MCF 10A (cell line): ENCODE measurements around the gene RBPJL. TPM values are rescaled to one million over a fixed set of nuclear protein-coding genes. Genes with fewer than 3 reads are reported as not detected.

Source experiments
- BruUV-seq: library from RNA; stranded (reverse); fragments of 400-500 nt; replicated peaks from 2 replicates; lab custom pipeline; 2021; lab: Mats Ljungman, UMichigan
- CTCF ChIA-PET: fragments of 300-600 bp; sonication (Branson Sonifier 250); formaldehyde crosslinking; extraction: SDS; loops from one replicate; lab custom pipeline; 2021; ENCODE audit warnings: antibody characterized with exemption, inconsistent platforms; lab: Yijun Ruan, JAX
- POLR2A ChIA-PET: fragments of 300-600, 350-650 bp; sonication (Branson Sonifier 250); formaldehyde crosslinking; extraction: SDS; loops from one replicate; lab custom pipeline; 2020; ENCODE audit warnings: antibody characterized with exemption, inconsistent platforms; lab: Yijun Ruan, JAX
- DNase-seq: peaks from one replicate; pipeline ENCODE4 v3.0.0-alpha.2; 2018; ENCODE audit not compliant: unreplicated experiment
- H3K27ac Mint-ChIP-seq: one replicate; pipeline ENCODE4 v1.8.0; 2022; ENCODE audit warnings: mild to moderate bottlenecking, low read depth, mixed read lengths; ENCODE audit not compliant: unreplicated experiment
- H3K27me3 Mint-ChIP-seq: one replicate; pipeline ENCODE4 v1.8.0; 2022; ENCODE audit warnings: mixed read lengths; ENCODE audit not compliant: insufficient read depth, unreplicated experiment
- H3K36me3 Mint-ChIP-seq: one replicate; pipeline ENCODE4 v1.8.0; 2022; ENCODE audit warnings: mild to moderate bottlenecking, moderate library complexity, mixed read lengths; ENCODE audit not compliant: insufficient read depth, unreplicated experiment
- H3K4me1 Mint-ChIP-seq: one replicate; pipeline ENCODE4 v1.8.0; 2022; ENCODE audit warnings: mixed read lengths; ENCODE audit not compliant: insufficient read depth, unreplicated experiment
- H3K4me3 Mint-ChIP-seq: one replicate; pipeline ENCODE4 v1.8.0; 2022; ENCODE audit warnings: mild to moderate bottlenecking, moderate library complexity, mixed read lengths; ENCODE audit not compliant: unreplicated experiment
- H3K9me3 Mint-ChIP-seq: one replicate; pipeline ENCODE4 v1.8.0; 2022; ENCODE audit warnings: mixed read lengths; ENCODE audit not compliant: unreplicated experiment
- intact Hi-C: fragments of 100-400 bp; cut with micrococcal nuclease; formaldehyde crosslinking; loops from 2 replicates; pipeline ENCODE4 v1.14.1; 2022
- total RNA-seq: library from RNA; stranded (reverse); gene quantifications from 2 replicates; pipeline ENCODE4 v1.2.3, GENCODE V29; 2022
- TF ChIP-seq, protein P1 (sequence below): fragments of 200-600 bp; IDR thresholded peaks from one replicate; pipeline ENCODE4 v1.8.0; 2022; ENCODE audit warnings: antibody characterized with exemption, mild to moderate bottlenecking; ENCODE audit not compliant: unreplicated experiment

RBPJL gene
- total RNA-seq, 1 experiment from 2014 or later: not detected

DNA sequence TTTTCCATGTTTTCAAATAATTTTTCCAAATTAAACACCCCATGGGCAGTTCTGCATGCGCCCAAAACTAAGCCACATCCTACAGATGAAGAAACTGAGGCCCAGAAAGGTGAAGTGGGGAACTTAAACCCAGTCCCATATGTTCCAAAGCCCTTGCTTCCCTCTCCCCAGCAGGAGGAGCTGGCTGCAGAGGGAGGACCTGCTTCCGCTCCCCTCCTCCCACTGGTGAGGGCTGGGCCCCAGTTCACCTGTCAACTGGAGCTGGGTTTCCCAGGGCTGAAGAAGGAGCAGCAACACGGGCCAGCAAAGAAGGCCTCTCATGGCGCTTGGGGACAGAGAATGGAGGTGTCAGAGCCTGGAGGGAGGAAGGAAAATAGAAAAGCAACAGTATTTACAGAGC, 1.4 kb upstream of the RBPJL start:
- H3K27ac Mint-ChIP-seq: no peak overlapping the region
- POLR2A ChIA-PET: interaction anchor here (0.7 kb wide), 1 partner anchor 320 kb away, joined by 3 read pairs; no protein-coding TSS in a partner anchor
- H3K36me3 Mint-ChIP-seq: no peaks in the 10 kb centered on the region
- no peaks in the 10 kb centered on the region for H3K9me3 Mint-ChIP-seq
- no TSS peak for BruUV-seq
- TF ChIP-seq, protein P1, sequence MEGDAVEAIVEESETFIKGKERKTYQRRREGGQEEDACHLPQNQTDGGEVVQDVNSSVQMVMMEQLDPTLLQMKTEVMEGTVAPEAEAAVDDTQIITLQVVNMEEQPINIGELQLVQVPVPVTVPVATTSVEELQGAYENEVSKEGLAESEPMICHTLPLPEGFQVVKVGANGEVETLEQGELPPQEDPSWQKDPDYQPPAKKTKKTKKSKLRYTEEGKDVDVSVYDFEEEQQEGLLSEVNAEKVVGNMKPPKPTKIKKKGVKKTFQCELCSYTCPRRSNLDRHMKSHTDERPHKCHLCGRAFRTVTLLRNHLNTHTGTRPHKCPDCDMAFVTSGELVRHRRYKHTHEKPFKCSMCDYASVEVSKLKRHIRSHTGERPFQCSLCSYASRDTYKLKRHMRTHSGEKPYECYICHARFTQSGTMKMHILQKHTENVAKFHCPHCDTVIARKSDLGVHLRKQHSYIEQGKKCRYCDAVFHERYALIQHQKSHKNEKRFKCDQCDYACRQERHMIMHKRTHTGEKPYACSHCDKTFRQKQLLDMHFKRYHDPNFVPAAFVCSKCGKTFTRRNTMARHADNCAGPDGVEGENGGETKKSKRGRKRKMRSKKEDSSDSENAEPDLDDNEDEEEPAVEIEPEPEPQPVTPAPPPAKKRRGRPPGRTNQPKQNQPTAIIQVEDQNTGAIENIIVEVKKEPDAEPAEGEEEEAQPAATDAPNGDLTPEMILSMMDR: no peak
- CTCF ChIA-PET: interaction anchor here (0.6 to 6.1 kb wide), 12 partner anchors 9 to 1079 kb away, joined by 3 to 104 read pairs (median 4); no protein-coding TSS in a partner anchor
- no peaks in the 10 kb centered on the region for H3K4me1 Mint-ChIP-seq
- H3K4me3 Mint-ChIP-seq: no peak overlapping the region
- H3K27me3 Mint-ChIP-seq: no peaks in the 10 kb centered on the region
- intact Hi-C loops: no loop called here
- no peak for DNase-seq

DNA sequence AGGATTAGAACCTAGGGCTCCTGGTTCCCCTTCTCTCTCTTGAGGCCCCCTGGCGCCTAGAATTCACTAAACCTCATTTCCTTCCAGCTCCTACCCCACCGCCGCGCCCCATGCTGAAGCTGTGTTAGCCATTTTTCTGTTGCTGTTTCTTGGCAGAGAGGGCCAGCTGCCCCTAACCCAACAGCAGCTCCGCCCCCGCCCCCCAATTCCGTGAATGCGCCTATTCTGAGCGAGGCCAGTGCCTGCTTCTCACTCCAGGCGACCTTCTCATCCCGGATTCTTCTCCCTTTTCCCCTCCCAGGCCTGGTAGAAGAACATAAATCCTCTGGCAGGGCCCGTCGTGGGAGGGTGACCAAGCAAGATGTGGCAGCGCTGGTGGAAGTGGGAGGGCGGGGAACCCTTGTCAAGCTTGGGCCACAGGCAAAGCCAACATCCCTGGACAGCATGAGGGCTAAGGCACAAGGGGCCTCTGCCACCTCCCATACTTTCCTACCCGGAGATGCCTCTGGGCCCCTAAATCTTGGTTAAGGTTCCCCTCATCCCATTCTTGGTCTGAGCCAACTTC, 518 bp downstream of the RBPJL start:
- ChIA-PET POLR2A (no interaction called here), CTCF (interaction anchor here (0.6 to 2.0 kb wide), 10 partner anchors 8 to 264 kb away, joined by 3 to 4 read pairs (median 3); partner anchors contain the start of gene SYS1)
- TF ChIP-seq, protein P1: no peak
- intact Hi-C loops: no loop called here
- H3K27ac Mint-ChIP-seq: no peak overlapping the region
- no TSS peak for BruUV-seq
- no peaks in the 10 kb centered on the region for H3K4me1 Mint-ChIP-seq
- H3K9me3 Mint-ChIP-seq: no peaks in the 10 kb centered on the region
- H3K27me3 Mint-ChIP-seq: no peaks in the 10 kb centered on the region
- no peak overlapping the region for H3K4me3 Mint-ChIP-seq
- no peak for DNase-seq
- no peaks in the 10 kb centered on the region for H3K36me3 Mint-ChIP-seq

DNA sequence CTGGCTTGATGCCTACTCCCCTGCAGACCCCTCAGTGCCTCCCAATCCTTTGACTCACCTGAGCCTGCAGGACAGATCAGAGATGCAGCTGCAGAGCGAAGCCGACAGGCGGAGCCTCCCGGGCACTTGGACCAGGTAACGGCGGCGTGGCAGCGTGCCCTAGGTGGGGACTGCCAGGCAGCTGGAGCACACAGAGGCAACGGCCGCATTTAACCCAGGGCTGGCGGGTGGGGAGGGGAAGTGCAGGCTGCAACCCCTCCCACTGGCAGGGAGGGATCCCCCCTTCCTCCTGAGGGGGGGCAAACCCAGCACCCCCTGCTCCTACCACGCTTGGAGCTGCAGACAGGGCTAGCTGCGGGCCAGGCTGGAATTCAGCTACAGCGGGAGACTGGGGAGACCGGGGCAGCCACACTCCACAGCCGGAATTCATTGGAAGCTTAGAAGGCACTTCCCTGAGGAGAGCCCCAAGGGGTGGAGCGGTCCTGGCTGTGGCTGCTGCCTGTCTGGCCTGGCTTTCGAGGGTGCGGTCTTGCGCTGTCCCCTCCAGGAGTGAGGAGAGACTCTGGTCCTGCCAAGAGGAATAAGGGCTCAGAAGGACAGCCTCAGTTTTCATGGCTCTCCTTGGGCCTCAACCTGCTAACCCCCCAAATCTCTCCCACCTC, 1.6 kb downstream of the RBPJL start, which contains the start of gene MATN4:
Gene MATN4 (minus strand): TSS at position 183 of the 662 bp plus-strand sequence. CDS start 2,717 bp downstream, outside the sequence.
- no TSS peak for BruUV-seq
- Mint-ChIP-seq H3K36me3 (no peaks in the 10 kb centered on the region), H3K9me3 (no peaks in the 10 kb centered on the region), H3K27ac (no peak within 1 kb of the TSS), H3K4me1 (no peaks in the 10 kb centered on the region), H3K27me3 (no peaks in the 10 kb centered on the region), H3K4me3 (no peak within 1 kb of the TSS)
- POLR2A ChIA-PET: no interaction called here
- intact Hi-C loops: no loop called here
- TF ChIP-seq, protein P1: no peak
- CTCF ChIA-PET: interaction anchor here (0.6 to 2.0 kb wide), 5 partner anchors 11 to 556 kb away, joined by 3 to 4 read pairs (median 4); no protein-coding TSS in a partner anchor
- DNase-seq: no peak

DNA sequence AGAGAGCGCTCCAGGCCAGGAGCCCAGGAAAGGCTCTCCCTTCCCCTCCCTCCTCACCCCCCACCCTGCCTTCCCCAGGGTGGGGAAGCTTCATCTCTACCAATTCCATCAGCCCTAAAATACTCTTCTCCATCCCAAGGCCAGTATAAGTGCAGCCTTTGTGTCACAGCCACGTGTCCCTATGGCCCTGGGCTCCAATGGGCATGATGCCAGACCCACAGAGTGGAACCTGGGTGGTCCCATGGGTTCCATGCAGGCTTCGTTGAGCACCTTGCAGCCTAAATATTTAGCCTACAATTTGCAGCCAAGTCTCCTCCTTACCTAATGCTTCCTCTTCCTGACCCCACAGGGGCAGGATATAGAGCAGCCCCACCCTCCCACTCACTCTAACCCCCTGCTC, 2.4 kb downstream of the RBPJL start:
- ChIA-PET POLR2A (no interaction called here), CTCF (interaction anchor here (0.5 to 2.0 kb wide), 7 partner anchors 10 to 319 kb away, joined by 3 to 6 read pairs (median 4); no protein-coding TSS in a partner anchor)
- no peaks in the 10 kb centered on the region for H3K9me3 Mint-ChIP-seq
- no peaks in the 10 kb centered on the region for H3K4me1 Mint-ChIP-seq
- H3K27me3 Mint-ChIP-seq: no peaks in the 10 kb centered on the region
- intact Hi-C loops: no loop called here
- no peak overlapping the region for H3K4me3 Mint-ChIP-seq
- H3K27ac Mint-ChIP-seq: no peak overlapping the region
- BruUV-seq: no TSS peak
- DNase-seq: no peak
- TF ChIP-seq, protein P1: no peak
- no peaks in the 10 kb centered on the region for H3K36me3 Mint-ChIP-seq
